Measurements from ENCODE around the gene ZDHHC1. TPM values are rescaled to one million over a fixed set of nuclear protein-coding genes. Genes with fewer than 3 reads are reported as not detected.

ZDHHC1 gene
- total RNA-seq = 5.3 and 6.5 TPM in 2 replicates

GRCh38 chr16:67415872-67416793 is at the start of gene ZDHHC1:
Gene ZDHHC1 (minus strand): TSS chr16:67416477. CDS start chr16:67407775, 8,702 bp downstream.

GRCh38 chr16:67430977-67431774 is 14.9 kb upstream of the ZDHHC1 start, which contains the start of gene HSD11B2:
Gene HSD11B2 (plus strand): TSS chr16:67431121. CDS start chr16:67431249, 128 bp downstream.

GRCh38 chr16:67393111-67393787 is 23.0 kb downstream of the ZDHHC1 start, which contains the start of gene TPPP3:
Gene TPPP3 (minus strand): TSS chr16:67393498. CDS start chr16:67391111, 2,387 bp downstream.

Other genes starting within 250 kb of the ZDHHC1 start
- gene NOL3, start 245.9 kb downstream of the ZDHHC1 start, total RNA-seq = 13.8 and 16.9 TPM in 2 replicates
- gene MATCAP1, start 232.5 kb downstream of the ZDHHC1 start, total RNA-seq = 8.2 and 9.0 TPM in 2 replicates
- 0.09 TPM in 1 of 2 replicates, not detected in the other for gene EXOC3L1, start 226.3 kb downstream of the ZDHHC1 start, total RNA-seq
- gene E2F4, start 224.3 kb downstream of the ZDHHC1 start, total RNA-seq = 36.7 and 45.9 TPM in 2 replicates
- 0.28 TPM in 2 replicates for gene ELMO3, start 217.3 kb downstream of the ZDHHC1 start, total RNA-seq
- gene TMEM208, start 189.3 kb downstream of the ZDHHC1 start, total RNA-seq = 44.2 and 59.6 TPM in 2 replicates
- gene FHOD1, start 169.0 kb downstream of the ZDHHC1 start, total RNA-seq = 5.0 and 5.3 TPM in 2 replicates
- gene SLC9A5, start 167.5 kb downstream of the ZDHHC1 start, total RNA-seq = 0.83 and 0.85 TPM in 2 replicates
- gene PLEKHG4, start 136.9 kb downstream of the ZDHHC1 start, total RNA-seq = 5.6 and 7.7 TPM in 2 replicates
- gene KCTD19, start 89.7 kb downstream of the ZDHHC1 start, total RNA-seq = under 0.01 and 0.14 TPM in 2 replicates
- gene LRRC36, start 89.7 kb downstream of the ZDHHC1 start, total RNA-seq = 0.14 TPM in 1 of 2 replicates, not detected in the other
- gene TPPP3, start 23.0 kb downstream of the ZDHHC1 start, total RNA-seq = 0.92 and 1.00 TPM in 2 replicates
- not detected in 2 replicates for gene HSD11B2, start 14.6 kb upstream of the ZDHHC1 start, total RNA-seq
- 94.4 and 95.9 TPM in 2 replicates for gene ATP6V0D1, start 64.7 kb upstream of the ZDHHC1 start, total RNA-seq
- gene AGRP, start 67.1 kb upstream of the ZDHHC1 start, total RNA-seq = not detected in 2 replicates
- 14.1 and 25.0 TPM in 2 replicates for gene RIPOR1, start 112.4 kb upstream of the ZDHHC1 start, total RNA-seq
- 12.7 and 15.7 TPM in 2 replicates for gene CTCF, start 146.0 kb upstream of the ZDHHC1 start, total RNA-seq
- gene CARMIL2, start 228.7 kb upstream of the ZDHHC1 start, total RNA-seq = 0.14 and 0.28 TPM in 2 replicates
- 8.2 and 9.5 TPM in 2 replicates for gene ACD, start 243.8 kb upstream of the ZDHHC1 start, total RNA-seq
- 0.43 and 0.65 TPM in 2 replicates for gene PARD6A, start 244.5 kb upstream of the ZDHHC1 start, total RNA-seq